Myometrial cell (primary cell): ENCODE data around the gene USB1. TPM values are rescaled to one million over a fixed set of nuclear protein-coding genes. Genes with fewer than 3 reads are reported as not detected.

ENCODE experiments used
- total RNA-seq: library from RNA; depleted of rRNA; stranded (reverse); fragments of >200 nt; gene quantifications from 2 replicates; pipeline ENCODE4 v1.2.3, GENCODE V29; 2015

USB1 gene, protein sequence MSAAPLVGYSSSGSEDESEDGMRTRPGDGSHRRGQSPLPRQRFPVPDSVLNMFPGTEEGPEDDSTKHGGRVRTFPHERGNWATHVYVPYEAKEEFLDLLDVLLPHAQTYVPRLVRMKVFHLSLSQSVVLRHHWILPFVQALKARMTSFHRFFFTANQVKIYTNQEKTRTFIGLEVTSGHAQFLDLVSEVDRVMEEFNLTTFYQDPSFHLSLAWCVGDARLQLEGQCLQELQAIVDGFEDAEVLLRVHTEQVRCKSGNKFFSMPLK
- total RNA-seq = 11.0 and 24.3 TPM in 2 replicates

GRCh38 chr16:58000706-58001676 is at the start of gene USB1:
USB1 (plus strand) TSS chr16:58001407; CDS start chr16:58001484, 77 bp downstream.

GRCh38 chr16:57970970-57971369 is 30.2 kb upstream of the USB1 start, which contains the start of gene CNGB1:
CNGB1 (minus strand) TSS chr16:57971128; CDS start chr16:57967286, 3,842 bp downstream.

DNA sequence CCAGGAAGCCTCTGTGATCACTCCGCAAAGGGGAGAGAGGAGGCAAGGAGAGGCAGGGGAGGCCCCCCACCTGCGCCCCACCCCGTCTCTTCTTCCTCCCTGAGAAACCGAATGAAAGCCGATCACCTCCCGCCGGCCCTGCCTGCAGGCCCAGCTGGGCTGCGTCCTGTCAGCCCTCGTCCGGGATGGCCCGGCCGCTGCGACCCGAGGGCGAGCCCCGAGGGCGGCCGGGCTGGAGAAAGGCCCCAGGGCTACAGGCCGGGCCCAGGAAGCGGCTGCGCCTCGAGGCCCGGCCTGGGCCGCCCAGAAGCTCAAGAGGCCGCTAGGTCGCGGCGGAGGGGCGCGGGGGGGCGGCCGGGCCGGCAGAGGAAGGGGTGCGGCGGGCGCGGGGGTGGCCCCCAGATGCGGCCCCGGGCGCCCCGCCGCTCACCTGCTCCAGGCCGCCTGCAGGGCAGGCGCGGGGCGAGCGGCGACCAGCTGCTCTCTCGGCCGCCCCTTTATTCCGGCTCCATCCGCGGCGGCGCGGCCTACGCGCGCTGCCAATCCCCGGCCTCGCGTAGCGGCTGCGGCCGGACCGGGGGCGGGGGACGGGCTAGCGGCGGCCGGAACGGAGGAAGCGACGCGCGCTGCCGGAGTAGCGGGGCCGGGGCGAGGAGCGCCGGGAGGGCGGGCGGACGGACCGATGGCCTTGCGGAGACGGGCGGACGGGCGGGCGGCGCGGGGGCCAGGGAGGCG is 1.1 kb upstream of the USB1 start, which contains the start of gene ZNF319:
Gene ZNF319, minus strand, starts transcription at position 702 of the 735 bp plus-strand sequence. CDS start 2,407 bp downstream, outside the sequence.

GRCh38 chr16:58025351-58026138 is 24.3 kb downstream of the USB1 start, which contains the start of gene MMP15:
MMP15 (plus strand) TSS chr16:58025754; CDS start chr16:58026351, 597 bp downstream.

Other genes with a start within 250 kb of the USB1 start
- gene KIFC3, start 198.9 kb upstream of the USB1 start, total RNA-seq = 38.3 and 44.1 TPM in 2 replicates
- not detected in 2 replicates for gene CNGB1, start 30.3 kb upstream of the USB1 start, total RNA-seq
- 3.0 and 4.9 TPM in 2 replicates for gene ZNF319, start 735 bp upstream of the USB1 start, total RNA-seq
- 0.18 TPM in 1 of 2 replicates, not detected in the other for gene MMP15, start 24.3 kb downstream of the USB1 start, total RNA-seq
- 23.1 and 52.6 TPM in 2 replicates for gene CFAP20, start 128.0 kb downstream of the USB1 start, total RNA-seq
- gene CSNK2A2, start 196.7 kb downstream of the USB1 start, total RNA-seq = 18.5 and 19.3 TPM in 2 replicates